Endothelial cell of umbilical vein (primary cell): ENCODE data around the gene DLST. TPM values are rescaled to one million over a fixed set of nuclear protein-coding genes. Genes with fewer than 3 reads are reported as not detected.

ENCODE experiments used
- BruUV-seq: library from RNA; stranded (reverse); fragments of 400-500 nt; replicated peaks from 2 replicates; lab custom pipeline; 2021; lab: Mats Ljungman, UMichigan
- CTCF ChIA-PET: fragments of 300-600, 350-600 bp; sonication (Branson Sonifier 250); formaldehyde crosslinking; loops from one replicate; lab custom pipeline; 2021; ENCODE audit warnings: antibody characterized with exemption, inconsistent platforms; lab: Charles Lee
- POLR2A ChIA-PET: fragments of 300-600, 350-600 bp; sonication (Branson Sonifier 250); formaldehyde crosslinking; loops from one replicate; lab custom pipeline; 2021; ENCODE audit warnings: antibody characterized with exemption, inconsistent platforms; lab: Charles Lee
- DNase-seq: peaks from one replicate; pipeline ENCODE4 v3.0.0-alpha.2; 2011; ENCODE audit warnings: low read depth, low spot score
- FAIRE-seq: peaks from 2 replicates; lab custom pipeline; 2011; peaks lifted over from hg19 to GRCh38; lab: Jason Lieb, UNC
- H2AFZ ChIP-seq: 2 replicates; pipeline ENCODE4 v1.6.0; 2012; ENCODE audit warnings: low read depth, low read length, control low read depth, inconsistent platforms
- H3K27ac ChIP-seq: 2 replicates; pipeline ENCODE4 v1.5.1; 2011; ENCODE audit warnings: low read depth, mild to moderate bottlenecking, control low read depth, low read length, moderate library complexity; ENCODE audit not compliant: insufficient read depth
- H3K27me3 ChIP-seq, 2 experiments: 2 replicates each; pipeline versions ENCODE4 v1.6.0 to v1.6.1; 2011; ENCODE audit warnings: low read length in 2 of 2, mixed read lengths in 1 of 2; ENCODE audit not compliant: control insufficient read depth in 2 of 2, insufficient read depth in 2 of 2
- H3K36me3 ChIP-seq, 2 experiments: 2 replicates in 1 of 2; 3 replicates in 1 of 2; pipeline ENCODE4 v1.5.1; 2011; ENCODE audit warnings: low read length in 2 of 2, mild to moderate bottlenecking in 1 of 2, moderate library complexity in 1 of 2; ENCODE audit not compliant: control insufficient read depth in 2 of 2, insufficient read depth in 2 of 2; ENCODE audit errors: extremely low read depth in 1 of 2
- H3K4me1 ChIP-seq: 3 replicates; pipeline ENCODE4 v1.5.1; 2011; ENCODE audit warnings: mild to moderate bottlenecking, low read length; ENCODE audit not compliant: control insufficient read depth, insufficient read depth; ENCODE audit errors: extremely low read depth
- H3K4me2 ChIP-seq: 2 replicates; pipeline ENCODE4 v1.6.1; 2011; ENCODE audit warnings: low read length, control low read depth, mixed read lengths; ENCODE audit not compliant: insufficient read depth
- H3K4me3 ChIP-seq, 3 experiments: fragments of 200-600 bp in 1 of 3; sonication (generic), shearing (Covaris generic) in 1 of 3; replicated peaks in 1 of 3; 2 replicates each; pipeline ENCODE4 v1.5.1; 2011 to 2016; ENCODE audit warnings: control low read depth in 3 of 3, low read length in 3 of 3, mild to moderate bottlenecking in 2 of 3, inconsistent platforms in 1 of 3, low read depth in 1 of 3, moderate library complexity in 1 of 3; ENCODE audit not compliant: insufficient read depth in 1 of 3
- H3K79me2 ChIP-seq: 2 replicates; pipeline ENCODE4 v1.6.0; 2012; ENCODE audit warnings: low read length, inconsistent platforms; ENCODE audit not compliant: control insufficient read depth, insufficient read depth
- H3K9ac ChIP-seq: replicated peaks from 2 replicates; pipeline ENCODE3; 2011; ENCODE audit warnings: low read length, control low read depth; ENCODE audit not compliant: insufficient read depth; ENCODE audit errors: extremely low read depth
- H3K9me1 ChIP-seq: replicated peaks from 3 replicates; pipeline ENCODE4 v1.6.0; 2011; ENCODE audit warnings: mild to moderate bottlenecking, low read length; ENCODE audit not compliant: control insufficient read depth, insufficient read depth; ENCODE audit errors: extremely low read depth
- H3K9me3 ChIP-seq: replicated peaks from 2 replicates; pipeline ENCODE4 v1.5.1; 2012; ENCODE audit warnings: low read length, inconsistent platforms; ENCODE audit not compliant: control insufficient read depth, insufficient read depth
- H4K20me1 ChIP-seq: replicated peaks from 2 replicates; pipeline ENCODE3; 2011; ENCODE audit warnings: mild to moderate bottlenecking, low read length; ENCODE audit not compliant: control insufficient read depth, insufficient read depth; ENCODE audit errors: extremely low read depth
- CTCF ChIP-seq, 2 donors: IDR thresholded peaks; 1 replicate in 1 of 2; 2 replicates in 1 of 2; pipeline ENCODE4 v1.5.1; 2011; ENCODE audit warnings: low read length in 2 of 2, mild to moderate bottlenecking in 2 of 2, moderate library complexity in 2 of 2, control low read depth in 1 of 2, inconsistent platforms in 1 of 2, low read depth in 1 of 2; ENCODE audit not compliant: insufficient read depth in 1 of 2; ENCODE audit errors: extremely low read depth in 1 of 2
- EZH2 ChIP-seq: IDR thresholded peaks from 2 replicates; pipeline ENCODE4 v1.6.1; 2012; ENCODE audit warnings: borderline replicate concordance, low read depth, mild to moderate bottlenecking, moderate library complexity, low read length, inconsistent platforms; ENCODE audit not compliant: severe bottlenecking
- FOS ChIP-seq: IDR thresholded peaks from 2 replicates; pipeline ENCODE4 v1.6.1; 2011; ENCODE audit warnings: mild to moderate bottlenecking, low read length, moderate library complexity, borderline replicate concordance; ENCODE audit not compliant: insufficient read depth
- GATA2 ChIP-seq: IDR thresholded peaks from 2 replicates; pipeline ENCODE4 v1.7.0; 2011; ENCODE audit warnings: low read depth, mild to moderate bottlenecking, moderate library complexity, mixed read lengths, low read length; ENCODE audit not compliant: insufficient read length, insufficient read depth
- JUN ChIP-seq: IDR thresholded peaks from 2 replicates; pipeline ENCODE4 v1.6.1; 2011; ENCODE audit warnings: borderline replicate concordance, low read depth; ENCODE audit not compliant: insufficient read length, insufficient read depth
- MYC ChIP-seq: IDR thresholded peaks from one replicate; pipeline ENCODE4 v1.6.1; 2011; ENCODE audit warnings: mild to moderate bottlenecking, low read depth, low read length
- POLR2A ChIP-seq: IDR thresholded peaks from 2 replicates; pipeline ENCODE4 v1.6.1; 2012; ENCODE audit warnings: low read depth, mild to moderate bottlenecking, control low read depth, low read length
- POLR2AphosphoS5 ChIP-seq: IDR thresholded peaks from 2 replicates; pipeline ENCODE4 v1.6.1; 2012; ENCODE audit warnings: low read depth, mild to moderate bottlenecking, control low read depth, low read length, moderate library complexity; ENCODE audit not compliant: insufficient read depth
- dilution Hi-C: fragments of 300-500 bp; cut with MboI; formaldehyde crosslinking; loops from one replicate; pipeline ENCODE4 v1.15.0; 2019; ENCODE audit warnings: low sequenced_read_pairs; ENCODE audit not compliant: extremely low pct_ligation_motif_present
- intact Hi-C: fragments of 100-400 bp; cut with micrococcal nuclease; formaldehyde crosslinking; loops from one replicate; pipeline ENCODE4 v1.10.0; 2022
- polyA plus RNA-seq, 4 experiments: library from polyadenylated mRNA; depleted of rRNA in 3 of 4; stranded (reverse) in 3 of 4; unstranded in 1 of 4; fragments of >200 nt; gene quantifications; 2 replicates each; pipeline versions ENCODE4 v1.2.1 to v1.2.3, GENCODE V29; 2011 to 2012; ENCODE audit warnings: missing spikeins in 1 of 4
- total RNA-seq: library from RNA; stranded (reverse); gene quantifications from 2 replicates; pipeline ENCODE4 v1.2.3, GENCODE V29; 2021
- TF ChIP-seq, protein P1 (sequence below): IDR thresholded peaks from 2 replicates; pipeline ENCODE4 v1.6.1; 2011; ENCODE audit not compliant: insufficient read depth, insufficient read length

The DLST gene
- total and polyA plus RNA-seq, 2 donors (not counting 3 experiments of a cell fraction or from before 2014, with no cell fraction given), result 98.4 to 110 TPM

- CTCF ChIA-PET, result interaction anchor here (1.0 to 8.2 kb wide), 3 partner anchors 8 to 237 kb away, joined by 3 to 62 read pairs (median 5); no protein-coding TSS in a partner anchor
- Histone ChIP-seq H3K9me3 (no peaks in the 10 kb centered on the region), H3K9me1 (no peaks in the 10 kb centered on the region), H3K27ac (no peak overlapping the region), H3K79me2 (no peaks in the 10 kb centered on the region), H3K36me3 (no peaks in the 10 kb centered on the region), H3K27me3 (no peaks in the 10 kb centered on the region), H3K9ac (no peak overlapping the region), H3K4me1 (no peaks in the 10 kb centered on the region), H2AFZ (no peak overlapping the region), H3K4me2 (no peak overlapping the region), H3K4me3 (no peak overlapping the region), H4K20me1 (no peaks in the 10 kb centered on the region)
- POLR2A ChIA-PET, result no interaction called here
- DNase-seq (no peak), FAIRE-seq (no peak)
- dilution Hi-C loops (no loop called here), intact Hi-C loops (no loop called here)
- no TSS peak for BruUV-seq
- TF ChIP-seq CTCF (IDR thresholded peaks at IDR 0.05; ENCODE audit: extremely low read depth in 1 of 2, insufficient read depth in 1 of 2, low read depth in 1 of 2, low read length in 2 of 2), result no peak
- no peak for TF ChIP-seq MYC
- TF ChIP-seq, protein P1, sequence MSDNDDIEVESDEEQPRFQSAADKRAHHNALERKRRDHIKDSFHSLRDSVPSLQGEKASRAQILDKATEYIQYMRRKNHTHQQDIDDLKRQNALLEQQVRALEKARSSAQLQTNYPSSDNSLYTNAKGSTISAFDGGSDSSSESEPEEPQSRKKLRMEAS, result no peak
- TF ChIP-seq GATA2, result no peak
- no peak for TF ChIP-seq POLR2A
- TF ChIP-seq POLR2AphosphoS5, result no peak
- no peak for TF ChIP-seq EZH2
- no peak for TF ChIP-seq FOS
- TF ChIP-seq JUN, result no peak
These were observed 35.5 kb upstream of the DLST start for GRCh38 chr14:74846168-74846567.
